Stimulated activated memory B cell treated with anti-CD40 and anti-IgM and Interleukin-4, amounts not matched to agents 10 μg/mL and 1 μg/mL and 100 μg/mL, for 72 hours (primary cell): ENCODE measurements around the gene PITX2.

Experiments
- ATAC-seq: fragments of 150-1000 bp; cut with Tn5 transposase; 2 replicates; pipeline ENCODE4 v1.10.0; 2021
- H3K27ac Mint-ChIP-seq: one replicate; pipeline ENCODE4 v1.8.0; 2022; ENCODE audit warnings: mild to moderate bottlenecking, mixed read lengths
- H3K27me3 Mint-ChIP-seq: one replicate; pipeline ENCODE4 v1.8.0; 2022; ENCODE audit warnings: mixed read lengths
- H3K36me3 Mint-ChIP-seq: one replicate; pipeline ENCODE4 v1.8.0; 2022; ENCODE audit warnings: mixed read lengths
- H3K4me1 Mint-ChIP-seq: one replicate; pipeline ENCODE4 v1.8.0; 2022; ENCODE audit warnings: mixed read lengths
- H3K4me3 Mint-ChIP-seq: one replicate; pipeline ENCODE4 v1.8.0; 2022; ENCODE audit warnings: mild to moderate bottlenecking, moderate library complexity, mixed read lengths
- H3K9me3 Mint-ChIP-seq: one replicate; pipeline ENCODE4 v1.8.0; 2022; ENCODE audit warnings: mixed read lengths

The PITX2 gene

DNA sequence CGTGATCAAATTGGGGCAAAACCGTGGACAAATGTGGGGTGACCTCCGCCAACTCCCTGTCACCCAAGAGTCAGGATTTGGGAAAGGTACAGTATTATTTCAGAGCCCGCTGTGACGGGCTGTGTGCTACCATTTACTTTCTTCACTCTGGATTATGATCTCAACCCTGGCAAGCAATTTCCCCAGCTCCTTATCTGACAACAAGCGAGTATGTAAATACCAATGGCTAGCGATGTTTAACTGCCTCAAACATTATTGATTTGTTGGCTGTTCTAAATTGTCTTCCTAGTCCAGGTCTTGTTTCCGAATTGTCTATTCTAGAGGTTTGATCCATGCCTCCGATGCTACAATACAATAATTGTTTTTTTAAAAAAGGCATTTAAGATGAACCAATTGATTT, 17.7 kb upstream of the PITX2 start:
- H3K4me3 Mint-ChIP-seq, result no peak overlapping the region
- H3K27ac Mint-ChIP-seq, result no peak overlapping the region
- H3K27me3 Mint-ChIP-seq, result peaks cover 71% of the 10 kb centered on the region
- peaks cover 3% of the 10 kb centered on the region for H3K9me3 Mint-ChIP-seq
- H3K4me1 Mint-ChIP-seq, result peaks cover 6% of the 10 kb centered on the region
- no peaks in the 10 kb centered on the region for H3K36me3 Mint-ChIP-seq
- no peak for ATAC-seq

DNA sequence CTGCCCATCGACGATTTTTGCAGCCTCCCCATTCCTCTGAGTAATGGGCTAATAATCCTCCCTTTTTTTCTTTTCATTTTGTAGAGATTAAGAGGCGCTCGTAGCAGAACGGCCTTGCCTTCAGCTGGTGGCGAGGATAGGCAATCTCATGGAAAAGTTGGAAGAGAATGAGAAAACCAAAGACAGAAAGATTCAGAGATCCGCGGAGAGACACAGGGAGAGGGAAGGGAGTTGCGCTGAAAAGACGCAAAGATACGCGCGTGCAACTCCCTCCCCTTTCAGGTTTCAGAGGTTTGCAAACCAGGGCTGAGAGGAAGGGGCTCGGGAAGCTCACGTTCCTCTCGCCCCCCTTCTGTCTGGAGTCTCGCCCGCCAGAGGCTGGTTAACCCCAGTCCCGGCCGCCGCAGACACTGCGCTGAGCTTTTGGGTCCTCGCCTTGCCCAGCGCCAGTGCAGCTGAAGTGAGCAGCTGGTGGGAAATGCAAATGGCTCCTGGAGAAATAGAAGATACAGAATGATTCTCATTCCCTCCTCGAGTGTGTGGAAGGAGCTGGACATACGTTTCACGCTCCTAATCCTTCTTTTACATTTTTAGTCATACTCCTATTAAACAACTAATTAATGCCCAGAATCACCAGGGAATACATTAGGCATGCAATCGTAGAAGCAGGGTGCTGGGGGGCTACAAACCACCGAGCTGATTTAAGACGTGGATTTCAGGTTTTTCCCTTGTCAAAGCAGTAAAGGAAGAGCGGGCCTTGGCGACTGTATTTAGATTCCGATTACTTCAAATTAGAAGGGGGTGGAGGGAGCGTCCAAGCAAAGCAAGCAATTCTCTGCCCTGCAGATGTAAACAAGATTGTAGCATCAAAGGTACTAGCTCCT, 16.6 kb upstream of the PITX2 start:
- H3K27ac Mint-ChIP-seq, result no peak overlapping the region
- H3K4me3 Mint-ChIP-seq, result no peak overlapping the region

DNA sequence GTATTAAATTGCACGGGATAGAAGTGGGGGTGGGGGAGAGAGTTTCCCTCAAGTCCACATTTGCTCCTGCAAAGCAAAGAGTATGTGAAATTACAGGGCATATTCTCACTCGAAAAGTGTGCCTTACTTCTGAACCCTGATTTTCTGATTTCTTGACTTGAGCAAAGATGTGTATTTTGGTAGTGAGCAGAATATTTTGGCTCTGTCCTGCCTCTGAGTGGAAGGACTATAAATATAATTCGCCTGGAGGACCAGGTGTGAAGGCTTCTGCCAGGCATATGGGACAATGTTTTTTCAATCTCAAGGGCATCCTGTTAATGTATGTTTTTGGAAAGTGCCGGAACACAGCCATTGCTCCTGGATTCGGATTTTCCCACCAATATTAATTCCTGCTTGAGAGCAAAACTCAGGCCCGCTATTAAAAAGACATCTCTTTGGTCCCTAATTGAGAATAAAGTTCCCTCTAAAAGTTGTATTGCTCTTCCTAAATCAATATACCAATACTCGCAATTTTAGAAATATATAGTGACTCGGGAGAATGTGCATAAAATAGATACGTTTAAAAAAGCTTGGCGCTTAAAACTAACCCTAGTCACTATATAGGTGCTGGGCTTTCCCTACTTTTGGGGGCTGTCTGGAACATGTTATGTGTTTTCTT, 15.3 kb upstream of the PITX2 start:
- Mint-ChIP-seq H3K4me3 (no peak overlapping the region), H3K9me3 (peaks cover 5% of the 10 kb centered on the region), H3K4me1 (peaks cover 6% of the 10 kb centered on the region), H3K27me3 (peaks cover 81% of the 10 kb centered on the region), H3K36me3 (no peaks in the 10 kb centered on the region), H3K27ac (no peak overlapping the region)
- ATAC-seq, result no peak

More for the DNA sequence above, 16.6 kb upstream of the PITX2 start:
- H3K27me3 Mint-ChIP-seq, result peaks cover 76% of the 10 kb centered on the region
- ATAC-seq, result no peak
- no peaks in the 10 kb centered on the region for H3K36me3 Mint-ChIP-seq
- H3K4me1 Mint-ChIP-seq, result peaks cover 6% of the 10 kb centered on the region
- peaks cover 5% of the 10 kb centered on the region for H3K9me3 Mint-ChIP-seq

DNA sequence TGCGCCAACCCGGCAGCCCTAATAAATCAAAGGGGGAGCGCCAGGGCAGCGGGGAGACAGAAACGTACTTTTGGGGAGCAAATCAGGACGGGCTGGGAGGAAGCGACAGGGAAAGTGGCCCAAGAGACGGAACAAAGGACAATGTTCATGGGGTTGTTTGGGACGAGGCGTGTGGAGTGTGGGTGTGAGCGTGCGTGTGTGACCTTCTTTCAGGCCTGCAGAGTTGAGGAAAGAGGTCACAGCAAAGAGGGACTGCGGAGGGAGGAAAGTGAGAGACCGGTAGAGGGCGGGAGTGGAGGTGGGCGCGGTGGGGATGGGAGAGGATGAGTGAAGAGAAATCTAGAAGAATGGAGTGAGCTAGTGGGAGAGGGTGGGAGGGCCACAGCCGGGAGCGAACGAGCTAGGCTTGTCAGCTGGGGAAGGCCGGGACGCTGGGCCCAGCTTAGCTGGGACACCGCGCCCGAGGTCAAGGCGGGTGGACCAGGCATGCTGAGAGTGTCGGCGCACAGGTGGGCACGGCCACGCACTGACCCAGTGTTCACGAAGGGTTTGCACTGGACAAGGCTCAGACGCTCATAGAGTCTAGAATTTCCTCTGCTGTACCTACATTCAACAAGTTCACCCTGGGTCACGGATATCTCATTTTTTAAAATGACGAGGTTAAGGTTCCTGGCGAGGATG, 14.7 kb upstream of the PITX2 start:
- Mint-ChIP-seq H3K27ac (no peak overlapping the region), H3K4me1 (peaks cover 6% of the 10 kb centered on the region), H3K27me3 (peaks cover 87% of the 10 kb centered on the region), H3K4me3 (no peak overlapping the region), H3K9me3 (peaks cover 5% of the 10 kb centered on the region), H3K36me3 (no peaks in the 10 kb centered on the region)
- ATAC-seq, result no peak

DNA sequence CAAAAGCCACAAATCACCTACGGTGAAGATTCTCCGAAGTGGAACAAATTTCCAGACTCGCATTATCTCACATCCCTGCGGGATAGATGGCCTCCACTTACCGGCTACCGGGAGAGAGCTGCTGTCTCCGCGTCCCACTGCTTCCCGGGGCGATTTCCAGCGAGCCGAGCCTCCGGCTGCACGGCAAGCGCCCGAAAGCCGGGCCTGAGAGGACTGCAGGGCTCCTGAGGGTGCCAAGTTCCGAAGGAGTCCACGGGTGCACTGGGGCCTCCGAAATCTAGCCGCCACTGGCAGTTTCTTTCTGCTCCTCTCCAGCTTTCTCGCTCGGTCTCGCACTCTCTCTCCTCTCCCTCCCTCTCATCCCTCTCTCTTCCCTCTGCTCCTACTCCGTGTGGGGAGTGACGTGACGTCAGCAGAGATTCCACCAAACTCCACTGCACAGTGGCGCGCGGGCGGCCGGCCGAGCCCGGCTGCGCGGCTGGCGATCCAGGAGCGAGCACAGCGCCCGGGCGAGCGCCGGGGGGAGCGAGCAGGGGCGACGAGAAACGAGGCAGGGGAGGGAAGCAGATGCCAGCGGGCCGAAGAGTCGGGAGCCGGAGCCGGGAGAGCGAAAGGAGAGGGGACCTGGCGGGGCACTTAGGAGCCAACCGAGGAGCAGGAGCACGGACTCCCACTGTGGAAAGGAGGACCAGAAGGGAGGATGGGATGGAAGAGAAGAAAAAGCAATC, 14.0 kb upstream of the PITX2 start:
- no peak overlapping the region for H3K4me3 Mint-ChIP-seq
- no peak for ATAC-seq
- peaks cover 5% of the 10 kb centered on the region for H3K9me3 Mint-ChIP-seq
- peaks cover 90% of the 10 kb centered on the region for H3K27me3 Mint-ChIP-seq
- H3K27ac Mint-ChIP-seq, result no peak overlapping the region
- peaks cover 12% of the 10 kb centered on the region for H3K4me1 Mint-ChIP-seq
- H3K36me3 Mint-ChIP-seq, result no peaks in the 10 kb centered on the region

DNA sequence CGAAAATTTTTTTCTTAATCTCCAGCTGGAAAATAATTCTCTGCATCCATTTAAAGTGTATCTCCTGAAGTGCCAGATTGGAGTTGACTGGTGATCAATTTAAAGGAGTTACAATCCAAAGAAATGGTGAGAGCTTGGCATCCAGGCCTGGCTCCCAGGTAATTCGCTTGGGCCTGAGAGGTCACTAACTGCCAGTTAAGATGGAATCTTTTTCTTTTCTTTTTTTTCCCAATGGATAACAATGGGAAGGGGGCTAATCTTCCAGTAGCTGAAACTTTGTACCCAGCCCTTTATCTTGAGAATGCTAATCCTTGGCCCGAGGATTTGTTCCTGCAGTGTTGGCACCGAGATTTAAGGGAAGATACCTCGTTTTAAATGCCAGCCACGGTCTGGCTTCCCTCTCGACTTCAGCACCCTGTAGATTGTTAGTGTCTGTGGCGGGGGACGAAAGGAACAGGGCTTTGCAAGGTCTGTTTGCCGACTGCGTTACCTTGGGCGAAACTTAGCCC, 13.3 kb upstream of the PITX2 start:
- H3K27ac Mint-ChIP-seq, result no peak overlapping the region
- no peak overlapping the region for H3K4me3 Mint-ChIP-seq
- H3K36me3 Mint-ChIP-seq, result no peaks in the 10 kb centered on the region
- ATAC-seq, result no peak
- peaks cover 89% of the 10 kb centered on the region for H3K27me3 Mint-ChIP-seq
- H3K4me1 Mint-ChIP-seq, result peaks cover 15% of the 10 kb centered on the region
- H3K9me3 Mint-ChIP-seq, result peaks cover 5% of the 10 kb centered on the region

DNA sequence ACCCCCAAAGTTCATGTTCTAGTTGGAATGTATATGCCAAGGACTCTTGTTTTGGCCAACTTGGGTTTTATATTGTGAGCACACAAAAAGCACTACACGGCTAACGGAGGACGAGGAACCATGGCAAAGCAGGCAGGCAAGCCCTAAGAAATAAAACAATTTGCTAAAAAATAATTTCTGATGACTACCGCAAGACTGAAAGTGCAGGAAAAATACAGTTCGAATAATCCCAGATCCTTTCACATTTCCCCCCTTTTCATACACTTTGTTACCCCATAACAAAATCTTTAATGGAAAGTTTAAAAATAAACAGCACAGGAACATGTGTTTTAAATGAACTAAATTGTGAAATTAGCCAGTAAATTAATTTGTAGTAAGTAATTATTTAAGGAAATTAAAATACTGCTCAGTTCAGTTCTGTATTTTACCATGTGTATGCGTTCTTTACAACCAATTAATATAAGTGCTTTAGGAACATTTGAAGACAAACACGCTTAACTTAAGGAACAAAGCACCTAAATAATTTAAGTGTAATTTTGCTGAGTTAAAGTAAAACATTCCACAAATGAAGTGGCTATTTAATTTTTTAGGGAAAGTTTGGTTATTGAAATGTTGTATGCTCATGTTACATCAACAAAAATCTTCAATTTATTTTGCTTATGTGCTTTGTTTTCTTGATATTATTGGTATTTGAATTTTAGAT, 12.4 kb upstream of the PITX2 start:
- Mint-ChIP-seq H3K36me3 (no peaks in the 10 kb centered on the region), H3K9me3 (peaks cover 5% of the 10 kb centered on the region), H3K4me3 (no peak overlapping the region), H3K27ac (no peak overlapping the region), H3K4me1 (peaks cover 15% of the 10 kb centered on the region), H3K27me3 (peaks cover 87% of the 10 kb centered on the region)
- no peak for ATAC-seq

DNA sequence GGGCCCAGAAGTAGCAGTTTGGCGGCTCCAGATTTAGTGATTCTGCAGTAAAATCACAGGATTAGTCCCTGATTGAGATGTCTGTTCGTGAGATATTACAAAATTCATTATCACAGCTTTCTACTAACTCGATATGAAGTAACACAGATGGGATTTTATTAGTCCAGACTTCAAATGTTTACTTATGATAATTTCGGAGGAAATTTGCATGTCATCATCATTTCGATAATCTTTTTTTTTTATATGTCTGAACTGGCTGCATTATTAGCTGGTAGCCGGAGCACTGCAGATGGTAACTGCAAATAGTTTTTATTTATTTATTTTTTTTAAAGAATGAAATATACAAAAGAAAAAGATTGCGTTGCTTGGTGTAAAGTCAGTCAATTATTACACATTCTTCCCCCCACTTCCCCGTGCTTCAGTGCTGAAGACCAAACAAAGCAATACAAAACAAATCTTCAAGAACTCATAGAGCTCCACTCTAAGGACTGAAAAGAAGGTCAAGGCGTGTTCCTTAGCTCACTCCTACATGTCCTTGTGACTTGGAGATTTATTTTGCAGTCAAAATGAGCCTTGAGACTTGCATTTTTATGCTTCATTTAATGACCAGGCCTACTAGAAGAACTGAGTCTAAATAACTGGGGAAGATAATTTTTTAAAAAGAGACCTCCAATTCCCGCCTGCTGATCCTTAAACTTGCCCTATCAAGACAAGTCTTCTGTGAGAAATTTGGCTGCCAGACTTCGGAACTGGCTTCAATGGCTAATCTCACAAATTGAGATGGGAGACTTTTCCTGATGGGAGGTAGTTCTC, 11.7 kb upstream of the PITX2 start:
- no peak overlapping the region for H3K4me3 Mint-ChIP-seq
- peaks cover 15% of the 10 kb centered on the region for H3K4me1 Mint-ChIP-seq
- H3K9me3 Mint-ChIP-seq, result peaks cover 5% of the 10 kb centered on the region
- peaks cover 87% of the 10 kb centered on the region for H3K27me3 Mint-ChIP-seq
- ATAC-seq, result no peak
- H3K27ac Mint-ChIP-seq, result no peak overlapping the region
- H3K36me3 Mint-ChIP-seq, result no peaks in the 10 kb centered on the region

DNA sequence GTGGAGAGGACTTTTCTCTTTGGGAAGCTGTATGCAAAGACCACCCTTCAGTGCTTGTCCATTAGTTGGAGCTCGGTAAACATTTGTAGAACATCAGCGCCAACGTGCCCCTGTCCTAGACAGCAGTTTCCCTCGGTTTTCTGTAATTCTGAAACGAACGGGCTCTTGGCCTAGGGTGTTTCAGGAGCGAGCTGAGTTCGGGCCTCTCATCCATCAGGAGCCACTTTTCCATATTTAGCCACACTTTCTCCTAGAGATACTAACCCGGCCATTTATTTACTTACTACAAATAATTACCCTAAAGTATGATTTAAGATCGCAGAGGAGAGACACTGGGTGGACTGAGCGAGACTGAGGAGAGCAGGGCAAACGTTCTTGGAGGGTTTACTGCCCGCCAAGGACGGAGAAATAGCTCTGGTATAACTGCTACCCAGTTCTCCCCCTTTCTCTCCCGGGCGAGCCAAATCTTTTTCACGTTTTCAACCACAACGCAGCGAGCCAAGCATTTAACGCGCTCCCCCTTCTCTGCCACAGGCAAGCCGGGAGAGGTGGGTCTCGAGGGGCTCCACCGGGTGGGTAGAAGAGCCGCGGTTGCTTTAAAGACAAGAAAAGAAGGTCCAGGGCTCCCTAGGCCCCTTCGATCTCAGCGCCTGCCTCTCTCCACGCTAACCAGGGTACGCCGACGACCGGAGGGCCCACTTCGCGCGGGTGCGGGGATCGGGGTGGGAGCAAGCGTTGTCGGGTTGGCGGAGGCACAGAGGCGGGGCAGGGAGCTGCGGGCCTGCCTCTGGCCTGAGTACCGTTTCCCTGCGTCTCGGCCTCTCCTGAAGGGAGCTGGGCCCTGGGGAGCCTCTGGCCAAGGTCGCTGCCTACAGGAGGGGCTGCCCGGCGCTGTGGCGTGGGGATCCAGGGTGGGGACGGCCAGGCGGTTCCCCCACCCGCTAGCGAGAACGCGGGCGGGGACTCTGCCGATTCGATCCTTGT, 10.8 kb upstream of the PITX2 start:
- ATAC-seq, result no peak
- H3K4me3 Mint-ChIP-seq, result no peak overlapping the region
- H3K27me3 Mint-ChIP-seq, result peaks cover 87% of the 10 kb centered on the region
- peaks cover 15% of the 10 kb centered on the region for H3K4me1 Mint-ChIP-seq
- H3K9me3 Mint-ChIP-seq, result peaks cover 8% of the 10 kb centered on the region
- no peaks in the 10 kb centered on the region for H3K36me3 Mint-ChIP-seq
- H3K27ac Mint-ChIP-seq, result no peak overlapping the region

DNA sequence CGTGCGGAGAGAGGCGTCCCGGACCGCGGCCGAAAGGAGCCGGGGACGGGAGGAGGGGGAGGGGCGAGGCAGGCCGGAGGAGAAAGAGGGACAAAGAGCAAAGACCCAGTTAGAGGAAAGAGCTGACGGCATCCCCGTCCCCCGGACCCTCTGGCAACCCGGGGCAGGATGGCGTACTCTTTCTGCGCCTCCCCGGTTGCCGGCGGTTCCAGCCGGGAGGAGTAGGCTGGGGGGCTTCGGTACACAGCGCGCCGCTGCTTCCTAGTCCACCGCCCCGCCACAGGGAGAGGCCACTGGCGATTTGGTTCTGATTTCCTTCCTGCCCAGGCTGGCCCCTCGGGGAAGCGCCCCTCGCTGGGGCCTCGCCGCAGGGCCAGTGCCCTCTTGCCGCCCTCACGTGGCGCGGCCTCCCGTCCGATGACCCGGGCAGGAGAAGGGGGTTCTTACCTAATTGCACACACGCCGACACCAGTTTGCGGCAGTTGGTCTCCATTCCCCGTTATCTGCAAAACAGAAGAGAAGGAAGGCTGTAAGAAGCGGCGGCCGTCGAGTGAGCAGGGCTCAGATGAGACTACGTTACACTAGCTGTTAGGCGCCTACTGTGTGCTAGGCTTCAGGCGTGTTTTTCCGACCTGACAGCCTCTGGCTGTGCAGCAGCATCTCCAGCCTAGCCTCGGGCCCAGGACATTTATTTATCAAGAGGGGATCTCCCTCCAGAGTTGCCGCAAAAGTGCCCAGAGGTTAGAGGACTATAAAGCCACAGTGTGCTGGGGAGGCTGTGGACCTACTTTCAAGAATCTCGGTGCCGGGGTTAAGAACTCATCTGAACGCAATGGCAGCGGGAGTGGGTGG, 9.9 kb upstream of the PITX2 start:
- H3K27ac Mint-ChIP-seq, result no peak overlapping the region
- H3K4me3 Mint-ChIP-seq, result peak overlapping the region; percentile 58
- H3K9me3 Mint-ChIP-seq, result peaks cover 8% of the 10 kb centered on the region
- H3K36me3 Mint-ChIP-seq, result no peaks in the 10 kb centered on the region
- ATAC-seq, result no peak
- peaks cover 15% of the 10 kb centered on the region for H3K4me1 Mint-ChIP-seq
- H3K27me3 Mint-ChIP-seq, result peaks cover 87% of the 10 kb centered on the region

DNA sequence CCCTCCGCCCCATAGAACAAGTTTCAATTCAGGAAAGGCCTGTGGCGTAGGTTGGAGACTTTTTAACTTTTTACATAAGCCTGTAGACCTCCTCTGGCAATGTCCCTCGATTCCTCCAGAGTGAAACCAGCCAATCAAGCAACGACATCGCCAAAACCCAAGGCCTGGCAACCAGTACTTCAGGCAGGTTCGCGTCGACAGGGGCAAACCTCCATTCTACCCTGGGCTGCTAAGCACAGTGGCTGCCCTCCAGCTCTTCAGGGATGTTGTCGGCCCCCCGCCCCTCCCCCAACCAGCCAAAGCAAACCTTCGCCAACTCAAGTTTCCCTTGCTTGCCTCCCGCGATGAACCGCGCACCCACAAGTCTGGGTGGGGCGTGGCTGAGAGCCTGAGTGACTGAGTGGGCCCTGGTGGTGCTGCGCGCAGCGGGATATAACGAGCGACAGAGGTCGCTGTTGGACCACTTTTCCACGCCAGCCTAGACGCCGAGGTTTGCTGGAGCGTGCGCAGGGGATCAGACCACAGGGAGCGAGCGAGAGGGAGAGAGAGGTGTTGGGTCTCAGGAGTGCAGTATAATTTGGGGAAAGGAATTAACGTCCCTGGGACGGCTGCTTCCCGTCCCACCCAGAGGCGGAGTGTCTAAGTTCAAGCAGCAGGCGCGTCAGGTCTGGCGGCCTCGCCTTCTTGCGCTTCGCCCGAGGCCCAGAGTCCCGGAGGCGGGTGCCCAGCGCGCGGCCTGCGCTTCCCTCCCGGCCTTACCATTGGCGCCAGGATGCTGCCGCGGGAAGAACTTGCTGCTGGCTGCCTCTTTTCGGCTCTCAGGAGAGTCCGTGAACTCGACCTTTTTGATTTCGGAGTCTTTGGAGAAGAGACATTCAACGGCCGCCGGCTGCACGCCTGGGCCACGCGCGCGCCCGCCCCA, 9.0 kb upstream of the PITX2 start:
- Mint-ChIP-seq H3K27ac (no peak overlapping the region), H3K9me3 (peaks cover 4% of the 10 kb centered on the region), H3K4me1 (peaks cover 8% of the 10 kb centered on the region), H3K36me3 (no peaks in the 10 kb centered on the region), H3K27me3 (peaks cover 87% of the 10 kb centered on the region), H3K4me3 (peak overlapping the region; percentile 58)
- ATAC-seq, result peak; percentile 65
